Endothelial cell of hepatic sinusoid (primary cell): ENCODE measurements around the gene CRYBB3.
"Not testable (repeated sequence)": the region's sequence is repeated elsewhere in the genome, so short reads cannot be mapped to it uniquely, and the experiment has no call there.

Experiments
- in situ Hi-C: cut with HindIII; loops from 2 replicates; pipeline ENCODE4 v1.10.0; 2017; ENCODE audit warnings: low sequenced_read_pairs

CRYBB3 gene

DNA sequence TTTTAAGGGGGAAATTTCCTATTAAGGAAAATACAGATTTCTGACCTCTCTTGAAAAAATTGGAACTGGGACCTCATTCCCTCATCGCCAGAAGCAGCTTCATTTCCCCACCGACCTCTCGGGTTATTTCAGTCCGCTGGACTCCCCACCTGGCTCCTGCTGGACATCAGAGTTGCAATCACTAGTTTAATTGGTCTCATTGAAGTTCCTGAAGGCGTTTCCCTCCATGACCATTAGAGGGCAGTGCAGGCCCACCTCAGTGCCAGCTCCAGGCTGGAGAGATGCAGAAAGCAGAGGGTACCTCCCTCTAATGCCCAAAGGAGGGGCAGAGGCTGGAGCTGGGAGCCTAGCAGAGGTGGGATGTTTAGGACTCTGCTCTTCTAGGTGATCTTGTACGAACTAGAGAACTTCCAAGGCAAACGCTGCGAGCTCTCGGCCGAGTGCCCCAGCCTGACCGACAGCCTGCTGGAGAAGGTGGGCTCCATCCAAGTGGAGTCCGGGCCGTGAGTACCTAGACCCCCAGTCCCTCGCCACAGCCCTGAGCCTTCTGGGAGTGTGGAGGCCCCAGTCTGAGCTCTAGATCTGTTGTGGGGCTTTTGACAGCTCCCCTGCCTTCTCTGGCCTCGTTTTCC lies 2.7 kb downstream of the CRYBB3 start:
- in situ Hi-C loops: no loop called here

DNA sequence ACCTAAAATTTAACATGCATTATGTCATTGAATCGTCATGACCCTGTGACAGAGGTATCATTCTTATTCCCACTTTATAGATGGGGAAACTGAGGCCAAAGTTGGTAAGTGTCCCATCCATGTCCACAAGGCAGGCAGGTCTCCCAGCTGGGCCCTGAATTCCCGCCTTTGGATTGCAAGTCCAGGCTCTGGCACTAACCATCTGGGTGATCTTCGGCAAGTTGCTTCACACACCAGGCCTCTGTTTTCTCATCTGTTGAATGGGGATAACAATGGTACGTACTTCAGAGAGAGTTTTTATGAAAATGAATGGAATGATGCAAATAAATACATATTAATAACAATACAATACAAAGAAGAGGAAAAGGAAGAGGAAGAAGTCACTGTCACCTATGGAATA lies 3.4 kb downstream of the CRYBB3 start:
- in situ Hi-C loops: no loop called here

GRCh38 chr22:25204547-25204946 lies 4.9 kb downstream of the CRYBB3 start:
- in situ Hi-C loops: not testable (repeated sequence)

- in situ Hi-C loops: no loop called here
These were observed 6.2 kb downstream of the CRYBB3 start for GRCh38 chr22:25205847-25206246.

GRCh38 chr22:25206998-25207397 lies 7.3 kb downstream of the CRYBB3 start:
- in situ Hi-C loops: no loop called here

- in situ Hi-C loops: no loop called here
These were observed 8.0 kb downstream of the CRYBB3 start for GRCh38 chr22:25207553-25208157.

GRCh38 chr22:25208328-25208727 lies 8.7 kb downstream of the CRYBB3 start:
- in situ Hi-C loops: no loop called here

DNA sequence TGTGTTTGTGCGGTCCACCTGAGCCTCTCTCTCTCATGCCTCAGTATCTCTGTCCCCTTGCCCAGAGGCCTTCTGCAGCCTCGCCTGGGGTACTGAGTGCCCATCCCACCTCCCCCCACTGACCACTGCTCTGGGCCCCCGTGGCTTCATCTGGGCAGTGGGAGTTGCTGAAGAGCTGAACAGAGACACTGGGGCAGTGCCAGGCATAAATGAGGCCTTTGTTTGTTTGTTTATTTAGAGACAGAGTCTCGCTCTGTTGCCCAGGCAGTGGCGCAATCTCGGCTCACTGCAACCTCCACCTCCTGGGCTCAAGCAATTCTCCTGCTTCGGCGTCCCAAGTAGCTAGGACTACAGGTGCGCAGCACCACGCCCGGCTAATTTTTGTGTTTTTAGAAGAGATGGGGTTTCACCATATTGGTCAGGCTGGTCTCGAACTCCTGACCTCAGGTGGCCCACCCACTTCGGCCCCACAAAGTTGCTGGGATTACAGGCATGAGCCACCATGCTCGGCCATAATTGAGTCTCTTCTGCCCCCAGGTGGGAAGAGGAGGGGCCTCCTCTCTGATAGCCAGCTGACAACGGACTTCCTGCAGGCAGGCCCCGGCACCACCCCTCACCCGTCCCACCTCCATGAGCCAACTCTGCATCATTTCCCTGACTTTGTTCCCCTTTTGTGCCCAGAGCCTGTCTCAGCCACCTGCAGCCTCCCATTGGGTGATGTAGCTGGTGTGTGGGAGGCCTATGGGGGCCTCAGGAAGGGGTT lies 9.3 kb downstream of the CRYBB3 start:
- in situ Hi-C loops: no loop called here

DNA sequence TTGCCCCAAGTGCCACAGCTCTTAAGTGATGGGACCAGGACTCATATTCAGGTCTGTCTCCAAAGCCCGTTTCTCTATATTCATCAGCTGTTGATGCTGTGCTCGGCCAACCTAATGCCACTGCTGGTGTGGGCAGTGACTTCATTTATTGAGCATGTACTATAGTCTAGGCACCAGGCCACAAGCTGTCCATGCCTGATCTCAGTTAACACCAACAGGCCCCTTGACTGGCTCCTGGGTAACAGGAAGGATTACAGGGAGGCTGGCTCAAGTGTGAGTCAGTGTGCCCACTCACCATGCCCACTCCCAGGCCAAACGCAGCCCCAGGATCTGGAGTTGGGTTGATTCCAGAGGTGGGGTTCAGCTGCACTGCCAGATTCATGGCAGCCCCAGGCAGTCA lies 11.1 kb downstream of the CRYBB3 start:
- in situ Hi-C loops: no loop called here

GRCh38 chr22:25212337-25212736 lies 12.7 kb downstream of the CRYBB3 start:
- in situ Hi-C loops: no loop called here

- in situ Hi-C loops: no loop called here
These were observed 13.6 kb downstream of the CRYBB3 start for GRCh38 chr22:25213221-25213620.

DNA sequence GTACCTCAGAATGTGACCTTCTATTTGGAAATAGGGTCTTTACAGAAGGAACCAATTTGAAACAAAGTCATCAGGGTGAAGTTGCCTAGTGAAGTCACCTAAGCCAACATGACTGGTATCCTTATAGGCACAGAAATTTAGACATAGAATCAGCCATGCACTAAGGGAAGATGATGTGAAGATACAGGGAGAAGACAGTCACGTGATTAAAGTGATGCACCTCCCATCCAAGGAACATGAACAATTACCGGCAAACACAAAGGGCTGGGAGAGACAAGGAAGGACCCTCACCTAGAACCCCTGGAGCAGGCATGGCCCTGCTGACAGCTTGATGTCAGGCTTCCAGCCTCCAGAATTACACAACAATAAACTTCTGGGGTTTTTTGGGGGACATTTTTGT lies 16.6 kb downstream of the CRYBB3 start:
- in situ Hi-C loops: no loop called here

DNA sequence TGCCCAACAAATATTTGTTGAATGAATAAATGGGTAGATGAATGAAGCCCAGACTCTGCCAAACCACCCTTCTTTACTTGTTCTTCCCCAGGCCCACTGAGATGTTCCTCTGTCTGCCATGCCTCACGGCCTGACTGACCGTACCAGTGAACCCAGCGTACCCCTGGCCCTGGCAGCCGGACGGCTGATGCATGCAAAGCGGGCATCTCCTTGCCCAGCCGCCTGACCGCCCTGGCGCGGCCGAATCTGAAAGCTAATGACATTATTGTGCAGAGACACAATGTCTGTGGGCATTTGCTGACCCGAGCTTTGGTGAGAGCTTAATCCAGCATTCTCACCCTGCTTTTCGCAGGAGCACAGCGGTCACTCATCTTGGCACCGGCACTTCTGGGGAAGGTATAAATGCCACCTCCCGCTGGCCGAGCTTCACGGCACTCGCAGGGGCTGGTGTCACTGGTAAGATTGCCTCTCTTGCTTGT lies 19.6 kb downstream of the CRYBB3 start, which contains the start of gene CRYBB2:
Gene CRYBB2, plus strand, starts transcription at position 429 of the 479 bp plus-strand sequence. CDS start 1,791 bp downstream, outside the sequence.
- in situ Hi-C loops: no loop called here

DNA sequence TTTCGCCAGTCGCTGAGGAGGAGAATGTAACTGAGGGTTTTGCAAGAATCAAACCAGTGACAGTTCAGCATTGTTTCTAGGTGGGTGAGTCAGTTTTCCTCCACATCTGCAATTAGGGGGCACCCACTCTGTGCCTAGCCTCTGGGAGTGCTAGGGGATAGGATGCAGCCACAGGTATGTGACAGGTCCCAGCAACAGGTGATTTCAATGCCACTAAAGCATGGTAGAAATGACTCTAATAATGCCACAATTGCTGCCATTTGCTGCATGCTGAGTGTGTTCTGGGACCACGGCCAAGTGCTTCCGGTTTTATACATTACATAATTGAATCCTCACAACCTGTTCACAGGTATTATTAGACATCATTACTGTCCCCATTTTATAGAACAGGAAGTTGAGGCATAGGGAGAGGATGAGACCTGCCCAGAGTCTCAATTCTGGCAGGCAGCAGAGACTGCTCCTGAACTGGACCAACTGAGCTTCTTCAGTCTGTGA lies 20.3 kb downstream of the CRYBB3 start:
- in situ Hi-C loops: no loop called here

GRCh38 chr22:25221790-25222189 lies 22.1 kb downstream of the CRYBB3 start:
- in situ Hi-C loops: no loop called here

GRCh38 chr22:25223269-25223850 lies 23.7 kb downstream of the CRYBB3 start:
- in situ Hi-C loops: no loop called here

GRCh38 chr22:25228822-25229221 lies 29.2 kb downstream of the CRYBB3 start:
- in situ Hi-C loops: no loop called here

GRCh38 chr22:25230760-25231159 lies 31.1 kb downstream of the CRYBB3 start:
- in situ Hi-C loops: not testable (repeated sequence)

DNA sequence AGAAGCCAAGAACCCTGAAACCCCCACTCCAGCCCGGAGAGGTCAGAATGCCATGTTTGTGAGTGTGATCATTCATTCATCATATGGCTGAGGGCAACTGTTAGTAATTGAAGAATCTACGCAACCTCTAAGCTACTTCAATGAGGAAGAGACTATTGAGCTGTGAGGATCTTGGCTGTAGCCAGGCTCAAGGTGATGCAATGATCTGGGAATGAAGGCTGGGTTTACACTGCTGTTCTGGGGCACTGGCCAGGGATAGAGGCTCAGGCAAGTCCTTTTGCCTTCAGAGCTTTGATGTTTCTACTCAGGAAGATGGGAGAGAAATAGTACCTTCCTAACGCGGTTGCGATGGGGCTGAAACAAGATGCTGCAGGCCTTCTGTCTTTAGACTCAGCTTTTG lies 32.6 kb downstream of the CRYBB3 start:
- in situ Hi-C loops: no loop called here

DNA sequence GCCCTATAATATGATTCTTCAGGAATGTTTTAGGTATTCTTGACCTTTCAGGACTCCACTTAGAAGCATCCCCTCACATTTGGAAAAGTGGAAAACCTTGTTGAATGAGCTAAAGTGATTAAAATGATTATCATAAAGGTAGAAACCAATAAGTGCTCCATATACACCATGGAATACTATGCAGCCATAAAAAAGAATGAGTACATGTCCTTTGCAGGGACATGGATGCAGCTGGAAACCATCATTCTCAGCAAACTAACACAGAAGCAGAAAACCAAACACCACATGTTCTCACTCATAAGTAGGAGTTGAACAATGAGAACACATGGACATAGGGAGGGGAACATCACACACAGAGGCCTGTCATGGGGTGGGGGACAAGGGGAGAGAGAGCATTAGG lies 34.0 kb downstream of the CRYBB3 start:
- in situ Hi-C loops: not testable (repeated sequence)

DNA sequence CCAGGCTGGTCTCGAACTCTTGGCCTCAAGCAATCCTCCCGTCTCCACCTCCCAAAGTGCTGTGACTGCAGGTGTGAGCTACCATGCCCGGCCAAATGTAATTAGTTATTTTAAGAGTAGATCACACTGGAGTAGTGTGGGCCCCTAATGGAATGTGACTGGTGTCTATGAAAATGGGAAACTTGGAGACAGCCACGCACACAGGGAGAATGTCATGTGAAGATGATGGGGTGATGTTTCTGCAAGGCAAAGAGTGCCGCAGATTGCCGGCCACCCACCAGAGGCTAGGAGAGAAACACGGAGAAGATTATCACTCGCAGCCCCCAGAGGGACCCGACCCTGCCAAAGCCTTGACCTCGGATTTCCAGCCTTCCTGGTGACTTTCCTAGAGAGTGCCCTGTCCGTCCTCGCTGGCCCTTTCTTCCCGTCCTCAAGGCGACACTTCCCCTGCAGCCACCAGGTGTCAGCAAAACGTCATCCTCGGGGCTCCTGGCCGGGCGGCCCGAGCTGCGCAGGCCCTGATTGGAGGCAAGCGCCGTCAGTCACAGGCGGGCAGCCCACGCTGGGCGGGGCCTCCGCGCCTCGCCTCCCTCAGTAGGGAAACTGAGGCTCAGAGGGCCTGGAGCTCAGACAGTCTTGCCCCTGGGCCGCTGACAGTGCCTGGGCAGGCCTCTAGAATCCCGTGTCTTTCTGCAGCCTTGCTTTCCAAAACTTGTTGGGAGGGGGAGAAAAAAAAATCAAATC lies 36.1 kb downstream of the CRYBB3 start:
- in situ Hi-C loops: no loop called here
